ENCODE results near the gene IFT27.

- TF ChIP-seq, protein P1, sequence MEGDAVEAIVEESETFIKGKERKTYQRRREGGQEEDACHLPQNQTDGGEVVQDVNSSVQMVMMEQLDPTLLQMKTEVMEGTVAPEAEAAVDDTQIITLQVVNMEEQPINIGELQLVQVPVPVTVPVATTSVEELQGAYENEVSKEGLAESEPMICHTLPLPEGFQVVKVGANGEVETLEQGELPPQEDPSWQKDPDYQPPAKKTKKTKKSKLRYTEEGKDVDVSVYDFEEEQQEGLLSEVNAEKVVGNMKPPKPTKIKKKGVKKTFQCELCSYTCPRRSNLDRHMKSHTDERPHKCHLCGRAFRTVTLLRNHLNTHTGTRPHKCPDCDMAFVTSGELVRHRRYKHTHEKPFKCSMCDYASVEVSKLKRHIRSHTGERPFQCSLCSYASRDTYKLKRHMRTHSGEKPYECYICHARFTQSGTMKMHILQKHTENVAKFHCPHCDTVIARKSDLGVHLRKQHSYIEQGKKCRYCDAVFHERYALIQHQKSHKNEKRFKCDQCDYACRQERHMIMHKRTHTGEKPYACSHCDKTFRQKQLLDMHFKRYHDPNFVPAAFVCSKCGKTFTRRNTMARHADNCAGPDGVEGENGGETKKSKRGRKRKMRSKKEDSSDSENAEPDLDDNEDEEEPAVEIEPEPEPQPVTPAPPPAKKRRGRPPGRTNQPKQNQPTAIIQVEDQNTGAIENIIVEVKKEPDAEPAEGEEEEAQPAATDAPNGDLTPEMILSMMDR (IDR thresholded peaks at IDR 0.05), result no peak
- TF ChIP-seq EP300 (IDR thresholded peaks at IDR 0.05), result no peak
Observed at GRCh38 chr22:36744791-36745190, 31.1 kb downstream of the IFT27 start.

Data from ovary (tissue), 3 donors.